Lower leg skin (tissue), 3 donors: Measurements from ENCODE around the gene ALG3.

Experiments used
- POLR2A ChIP-seq, 2 donors: fragments of 450-650 bp; IDR thresholded peaks; one replicate each; pipeline ENCODE4 v1.6.1; 2016 to 2017; ENCODE audit warnings: antibody characterized with exemption in 2 of 2, mild to moderate bottlenecking in 1 of 2, moderate library complexity in 1 of 2
- TF ChIP-seq, protein P1 (sequence below), 3 donors: fragments of 450-650 bp; IDR thresholded peaks; one replicate each; pipeline ENCODE4 v1.5.1; 2016; ENCODE audit warnings: antibody characterized with exemption in 3 of 3, mild to moderate bottlenecking in 3 of 3, moderate library complexity in 2 of 3

DNA sequence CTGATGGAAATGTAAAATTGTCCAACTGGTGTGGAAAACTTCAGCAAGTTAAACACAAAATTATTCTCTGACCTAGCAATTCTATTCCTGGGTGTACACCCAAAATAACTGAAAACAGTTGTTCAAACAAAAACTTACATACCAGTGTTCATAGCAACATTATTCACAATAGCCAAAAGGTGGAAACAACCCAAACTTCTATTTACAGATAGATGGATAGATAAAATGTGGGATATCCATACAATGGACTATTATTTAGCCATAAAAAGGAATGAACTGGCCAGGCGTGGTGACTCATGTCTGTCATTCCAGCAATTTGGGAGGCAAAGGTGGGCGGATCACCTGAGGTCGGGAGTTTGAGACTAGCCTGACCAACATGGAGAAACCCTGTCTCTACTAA is 26.2 kb downstream of the ALG3 start:
- TF ChIP-seq, protein P1, sequence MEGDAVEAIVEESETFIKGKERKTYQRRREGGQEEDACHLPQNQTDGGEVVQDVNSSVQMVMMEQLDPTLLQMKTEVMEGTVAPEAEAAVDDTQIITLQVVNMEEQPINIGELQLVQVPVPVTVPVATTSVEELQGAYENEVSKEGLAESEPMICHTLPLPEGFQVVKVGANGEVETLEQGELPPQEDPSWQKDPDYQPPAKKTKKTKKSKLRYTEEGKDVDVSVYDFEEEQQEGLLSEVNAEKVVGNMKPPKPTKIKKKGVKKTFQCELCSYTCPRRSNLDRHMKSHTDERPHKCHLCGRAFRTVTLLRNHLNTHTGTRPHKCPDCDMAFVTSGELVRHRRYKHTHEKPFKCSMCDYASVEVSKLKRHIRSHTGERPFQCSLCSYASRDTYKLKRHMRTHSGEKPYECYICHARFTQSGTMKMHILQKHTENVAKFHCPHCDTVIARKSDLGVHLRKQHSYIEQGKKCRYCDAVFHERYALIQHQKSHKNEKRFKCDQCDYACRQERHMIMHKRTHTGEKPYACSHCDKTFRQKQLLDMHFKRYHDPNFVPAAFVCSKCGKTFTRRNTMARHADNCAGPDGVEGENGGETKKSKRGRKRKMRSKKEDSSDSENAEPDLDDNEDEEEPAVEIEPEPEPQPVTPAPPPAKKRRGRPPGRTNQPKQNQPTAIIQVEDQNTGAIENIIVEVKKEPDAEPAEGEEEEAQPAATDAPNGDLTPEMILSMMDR (IDR thresholded peaks at IDR 0.05), result no peak
- TF ChIP-seq POLR2A (IDR thresholded peaks at IDR 0.05), result no peak
